Activated CD8-positive, alpha-beta memory T cell treated with anti-CD3 and anti-CD28 coated beads for 24 hours (primary cell): ENCODE results near the gene ELOVL5.
"Not testable (repeated sequence)": the region's sequence is repeated elsewhere in the genome, so short reads cannot be mapped to it uniquely, and the experiment has no call there.

Source experiments
- DNase-seq: peaks from one replicate; pipeline ENCODE4 v3.0.0-alpha.2; 2020

ELOVL5 gene

DNA sequence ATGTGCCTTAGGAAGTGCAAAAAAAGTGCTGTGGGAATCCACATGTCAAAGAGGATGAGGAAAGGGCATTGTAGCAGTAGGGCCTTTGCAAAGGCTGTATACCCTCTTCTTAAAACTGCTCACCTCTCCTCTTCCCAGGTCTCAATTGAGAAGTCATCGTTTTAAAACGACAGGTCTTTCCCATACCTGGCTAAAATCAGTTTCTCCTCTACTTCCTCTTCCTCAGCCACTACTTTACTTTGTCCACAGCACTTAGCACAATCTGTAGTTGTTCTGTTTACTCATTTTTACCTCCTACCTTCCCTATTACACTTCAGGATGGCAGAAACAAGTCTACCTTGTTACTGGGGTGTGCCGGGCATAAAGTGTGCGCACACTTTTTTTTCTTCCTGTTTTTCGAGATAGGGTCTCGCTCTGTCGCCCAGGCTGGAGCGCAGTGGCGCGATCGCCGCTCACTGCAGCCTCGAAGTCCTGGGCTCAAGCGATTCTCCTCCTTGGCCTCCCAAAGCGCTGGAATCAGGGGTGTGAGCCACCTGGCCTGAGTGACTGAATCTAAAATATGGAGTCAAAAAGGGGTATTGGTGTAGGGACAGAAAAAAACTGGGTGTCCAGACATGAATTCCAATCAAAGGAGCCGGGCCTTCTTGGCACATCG is 9.8 kb upstream of the ELOVL5 start:
- DNase-seq, result no peak

DNA sequence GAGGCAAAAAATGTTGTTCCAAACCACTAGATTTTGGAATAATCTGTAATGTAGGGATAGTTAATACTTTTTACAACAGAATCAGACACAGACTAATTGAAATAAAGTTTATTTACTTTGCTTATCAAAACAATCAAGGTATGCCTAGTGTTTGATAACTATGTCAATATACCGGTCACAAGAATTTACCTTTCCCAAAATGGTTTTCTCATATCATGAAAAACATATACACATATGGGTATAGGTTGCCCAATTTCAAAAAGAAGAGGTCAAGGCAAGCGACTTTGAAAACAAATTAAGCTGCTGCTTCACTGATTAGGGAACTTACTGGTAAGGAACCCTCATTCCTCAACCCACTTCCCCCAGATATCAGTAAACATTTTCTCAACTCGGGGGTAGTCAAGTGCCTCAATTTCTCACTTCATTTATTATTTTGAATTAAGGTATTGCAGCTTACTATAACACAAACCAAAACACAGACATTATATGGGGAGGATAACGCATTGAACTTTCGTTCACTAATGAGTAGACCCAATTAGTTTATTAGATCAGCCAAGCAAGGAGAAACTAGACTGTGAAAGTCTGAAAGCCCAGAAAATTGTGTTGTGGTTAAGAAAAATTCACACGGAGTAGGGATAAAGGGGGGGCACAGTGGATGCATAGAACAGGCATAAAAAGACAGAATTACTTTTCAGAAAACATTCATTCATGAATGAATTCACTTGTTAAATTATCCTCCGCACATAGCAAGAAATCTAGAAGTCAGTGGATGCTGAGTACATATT is 9.0 kb upstream of the ELOVL5 start:
- DNase-seq, result no peak

DNA sequence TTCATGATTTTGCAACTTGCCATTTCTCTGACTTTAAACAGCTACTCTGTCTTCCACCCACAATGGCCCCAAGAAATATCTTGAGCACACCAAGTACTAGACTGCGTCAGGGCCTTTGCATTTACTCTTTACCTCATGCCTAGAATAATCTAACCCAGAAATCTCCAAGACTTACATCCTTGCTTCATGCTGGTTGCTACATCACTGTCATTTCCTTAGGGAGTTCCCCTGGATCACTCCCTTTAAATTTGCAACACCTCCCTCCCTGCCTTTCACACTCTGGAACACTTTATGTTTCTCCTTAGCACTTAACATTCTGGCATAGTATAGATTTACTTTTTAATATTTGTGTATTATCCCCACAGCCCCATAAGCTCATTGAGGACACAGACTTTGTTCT is 4.9 kb upstream of the ELOVL5 start:
- DNase-seq, result no peak

DNA sequence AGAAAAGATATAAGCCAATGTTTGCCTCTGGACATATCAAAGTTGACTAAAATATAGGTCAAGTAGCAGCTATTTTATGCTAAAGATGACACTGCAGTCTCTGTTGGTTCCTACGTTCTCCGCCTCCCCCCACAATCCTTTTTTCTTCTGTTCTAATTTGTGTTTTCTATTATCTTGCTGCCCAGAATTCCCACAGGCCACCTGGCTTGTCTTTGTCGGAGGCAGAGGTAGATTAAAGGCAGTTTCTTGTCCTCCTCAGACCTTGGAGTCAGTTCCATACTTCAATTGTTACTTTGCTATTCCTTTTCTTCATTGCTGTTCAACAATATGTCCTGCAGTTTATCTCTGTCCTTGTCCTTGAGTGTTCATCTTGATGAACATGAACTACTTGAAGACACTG is 3.6 kb upstream of the ELOVL5 start:
- DNase-seq, result no peak

DNA sequence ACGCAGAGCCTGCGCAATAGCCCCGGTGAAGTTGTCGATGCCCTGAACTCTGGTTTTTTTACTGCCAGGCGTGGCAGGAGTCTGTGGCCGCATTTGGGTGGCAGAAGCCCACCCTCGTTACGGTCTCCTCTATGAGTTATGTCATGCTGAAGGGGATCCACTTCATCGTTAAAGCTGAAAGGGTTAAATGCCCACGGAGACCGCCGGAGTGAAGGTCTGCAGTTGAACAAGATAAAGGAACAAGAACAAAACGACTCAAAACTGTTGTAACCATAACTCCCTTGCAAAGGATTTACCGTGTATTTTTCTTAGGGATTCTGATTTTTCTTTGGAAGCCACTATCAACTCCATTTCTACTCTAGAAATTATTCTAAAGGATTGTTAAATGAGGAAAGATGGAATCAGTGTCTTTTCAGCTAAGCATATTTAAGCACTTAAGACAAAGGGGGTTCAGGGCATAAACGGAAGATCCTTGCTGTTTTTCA is 501 bp upstream of the ELOVL5 start:
- DNase-seq, result no peak

DNA sequence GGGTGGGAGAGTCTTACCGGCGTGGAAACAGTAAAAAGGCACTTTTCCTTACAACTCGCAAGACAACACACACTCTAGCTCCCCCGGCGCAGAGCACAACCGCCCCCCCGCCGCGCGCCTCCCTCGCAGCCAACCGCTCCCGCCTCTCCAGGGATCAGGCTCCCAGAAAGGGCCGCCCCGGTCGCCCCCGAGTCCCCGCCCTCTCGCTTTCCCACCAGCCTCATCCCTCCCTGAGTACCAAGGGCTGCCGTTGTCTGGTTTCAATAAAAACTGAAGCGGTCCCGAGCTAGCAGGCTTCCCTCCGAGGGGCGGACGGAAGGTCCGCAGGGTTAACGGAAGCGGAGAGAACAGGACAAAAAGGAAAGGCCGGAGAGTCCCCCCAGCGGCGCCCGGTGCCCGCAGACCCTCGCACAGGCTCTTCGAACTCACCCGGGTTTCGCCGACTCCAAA is 804 bp downstream of the ELOVL5 start:
- peak; percentile 77 for DNase-seq

DNA sequence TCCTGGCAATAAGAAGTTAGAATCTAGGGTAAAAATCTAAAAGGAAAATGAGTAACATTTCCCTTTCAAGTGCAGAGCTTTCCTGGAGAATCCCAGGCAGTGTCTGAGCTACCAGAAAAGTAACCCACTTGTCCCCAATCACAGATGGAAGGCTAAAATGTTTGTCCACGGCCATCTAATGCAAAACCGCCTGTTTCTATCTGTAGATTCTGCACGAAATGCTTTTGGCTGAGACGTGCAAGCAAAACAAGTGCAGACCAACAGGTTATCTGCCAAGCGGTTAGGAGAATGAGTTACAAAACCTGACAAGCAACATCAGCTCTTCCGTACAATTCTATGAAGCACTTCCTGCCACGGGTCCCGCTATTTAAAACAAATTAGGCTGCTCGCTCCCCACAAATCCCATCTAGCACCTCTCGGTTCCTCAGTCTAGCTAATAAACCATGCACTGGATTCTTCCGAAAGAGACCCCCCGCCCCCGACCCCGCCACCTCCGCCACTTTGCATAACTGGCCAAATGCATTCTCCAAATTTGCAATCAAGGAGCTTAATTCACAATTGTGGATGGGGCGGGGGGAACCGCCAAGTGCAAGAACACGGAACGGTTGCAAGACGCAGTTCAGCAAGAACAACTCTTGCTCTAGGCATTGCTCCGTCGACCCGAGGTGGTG is 1.4 kb downstream of the ELOVL5 start:
- peak; percentile 66 for DNase-seq

DNA sequence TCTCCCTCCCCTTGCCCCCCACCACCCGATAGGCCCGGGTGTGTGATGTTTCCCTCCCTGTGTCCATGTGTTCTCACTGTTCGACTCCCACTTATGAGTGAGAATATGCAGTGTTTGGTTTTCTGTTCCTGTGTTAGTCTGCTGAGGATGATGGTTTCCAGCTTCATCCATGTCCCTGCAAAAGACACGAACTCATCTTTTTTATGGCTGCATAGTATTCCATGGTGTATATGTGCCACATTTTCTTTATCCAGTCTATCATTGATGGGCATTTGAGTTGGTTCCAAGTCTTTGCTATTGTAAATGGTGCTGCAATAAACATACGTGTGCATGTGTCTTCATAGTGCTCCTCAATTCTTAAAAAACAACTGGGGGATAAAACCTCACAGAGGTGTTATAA is 2.7 kb downstream of the ELOVL5 start:
- DNase-seq, result not testable (repeated sequence)

DNA sequence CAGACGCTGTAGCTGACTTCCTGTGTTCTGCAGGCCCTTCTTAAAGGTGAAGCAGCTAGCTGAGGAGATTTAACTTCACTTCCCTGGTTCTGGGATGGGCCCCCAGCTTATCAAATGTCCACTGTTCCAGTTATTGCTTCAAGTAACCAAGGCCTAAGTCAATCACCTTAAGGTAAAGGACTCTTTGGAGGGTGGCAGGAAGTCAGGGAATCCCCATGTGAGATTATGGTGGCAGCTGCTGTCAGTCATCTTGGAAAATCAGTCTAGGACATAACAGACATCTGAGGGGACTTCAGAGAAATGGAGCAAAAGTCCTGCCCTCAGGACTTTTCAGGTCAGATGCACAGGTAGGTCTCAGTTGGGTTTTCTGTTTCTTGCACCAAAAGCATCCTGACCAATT is 3.8 kb downstream of the ELOVL5 start:
- DNase-seq, result no peak

DNA sequence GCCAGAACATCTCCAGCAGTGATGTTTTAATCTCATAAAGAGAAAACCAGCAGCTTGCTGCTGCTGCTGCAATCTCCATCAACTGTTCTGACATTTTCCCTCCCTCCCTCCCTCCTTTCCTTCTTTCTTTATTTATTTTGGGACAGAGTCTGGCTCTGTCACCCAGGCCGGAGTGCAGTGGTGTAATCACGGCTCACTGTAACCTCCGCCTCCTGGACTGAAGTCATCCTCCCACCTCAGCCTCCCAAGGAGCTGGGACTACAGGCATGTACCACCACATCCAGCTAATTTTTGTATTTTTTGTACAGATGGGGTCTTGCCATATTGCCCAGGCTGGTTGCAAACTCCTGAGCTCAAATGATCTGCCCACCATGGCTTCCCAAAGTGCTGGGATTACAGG is 5.7 kb downstream of the ELOVL5 start:
- no peak for DNase-seq

DNA sequence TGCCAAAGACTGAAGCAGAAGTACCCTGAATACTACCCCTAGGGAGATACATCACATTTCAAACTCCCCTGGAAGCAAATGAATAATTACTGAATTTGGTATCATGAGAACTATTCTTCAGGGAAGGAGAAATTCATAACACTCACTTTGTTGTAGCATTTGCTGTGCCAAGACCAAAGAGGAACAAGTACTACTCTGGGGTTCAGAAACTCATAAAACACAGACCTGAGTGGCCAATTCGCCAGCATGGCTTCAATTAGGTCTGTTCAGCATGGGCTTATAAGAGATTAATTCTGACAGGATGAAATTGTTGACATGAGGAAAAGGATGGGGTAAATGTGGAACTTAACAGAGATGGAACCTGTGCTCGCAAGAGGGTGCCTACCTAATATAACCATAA is 6.5 kb downstream of the ELOVL5 start:
- DNase-seq, result no peak

DNA sequence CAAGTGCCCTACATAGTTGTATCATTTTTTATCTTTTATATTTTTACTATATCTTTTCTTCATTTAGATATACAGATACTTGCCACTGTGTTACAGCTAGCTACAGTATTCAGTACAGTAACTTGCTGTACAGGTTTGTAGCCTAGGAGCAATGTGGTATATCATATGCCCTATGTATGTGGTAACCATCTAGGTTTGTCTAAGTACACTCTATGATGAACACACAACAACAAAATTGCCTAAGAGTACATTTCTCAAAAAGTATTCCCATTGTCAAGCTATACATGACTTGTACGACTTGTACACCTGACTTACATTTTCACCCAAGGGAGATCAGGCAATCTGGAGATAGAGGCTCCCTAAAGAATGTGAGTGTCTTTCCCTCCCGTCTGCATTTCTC is 8.2 kb downstream of the ELOVL5 start:
- DNase-seq, result no peak

DNA sequence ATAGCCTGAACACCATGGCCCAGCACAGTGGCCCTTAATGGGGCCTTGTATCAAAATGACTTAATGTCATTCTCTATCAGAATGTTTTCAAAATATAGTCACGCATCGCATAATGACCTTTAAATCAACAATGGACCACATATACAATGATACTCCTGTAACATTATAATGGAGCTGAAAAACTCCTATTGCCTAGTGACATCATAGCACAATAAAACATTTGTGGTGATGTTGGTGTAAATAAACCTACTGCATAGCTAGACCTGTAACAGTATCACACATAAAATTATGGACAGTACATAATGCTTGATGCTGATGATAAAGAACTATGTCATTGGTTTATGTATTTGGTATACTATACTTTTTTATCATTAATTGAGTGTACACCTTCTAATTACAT is 9.3 kb downstream of the ELOVL5 start:
- no peak for DNase-seq

DNA sequence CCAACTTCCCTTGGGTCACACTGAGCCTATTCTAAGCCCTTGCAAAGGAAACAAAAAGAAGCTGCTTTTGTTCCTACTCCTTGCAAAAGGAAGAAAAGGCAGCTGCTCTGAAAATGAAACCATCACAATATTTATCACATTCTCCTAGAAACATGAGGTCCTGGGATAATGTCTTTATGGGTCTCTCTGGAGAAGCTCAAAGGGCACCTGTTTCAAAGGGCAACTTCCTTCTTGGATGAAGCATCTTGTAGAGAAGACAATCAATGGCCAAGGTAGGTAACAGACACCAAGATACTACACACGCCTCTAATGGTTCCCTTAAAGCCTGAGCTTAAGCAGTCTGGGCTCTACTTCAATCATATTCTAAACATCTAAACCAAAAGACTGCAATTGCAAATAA is 10.4 kb downstream of the ELOVL5 start:
- DNase-seq, result no peak

DNA sequence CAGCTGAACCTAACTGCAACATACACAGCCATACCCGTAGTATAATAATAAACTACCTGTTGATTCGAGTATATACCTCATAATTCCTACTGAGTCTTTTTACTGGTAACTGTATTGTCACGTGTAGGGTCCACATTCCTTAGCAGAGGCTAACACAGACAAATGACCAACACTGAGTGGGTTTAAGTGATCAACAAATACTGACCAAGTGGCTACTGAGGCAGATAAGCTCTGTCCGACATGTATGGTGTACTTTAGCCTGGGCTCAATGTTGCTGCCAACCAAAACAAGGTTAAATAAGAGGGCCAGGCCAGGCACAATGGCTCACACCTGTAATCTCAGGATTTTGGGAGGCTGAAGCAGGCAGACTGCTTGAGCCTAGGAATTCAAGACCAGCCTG is 12.7 kb downstream of the ELOVL5 start:
- no peak for DNase-seq

DNA sequence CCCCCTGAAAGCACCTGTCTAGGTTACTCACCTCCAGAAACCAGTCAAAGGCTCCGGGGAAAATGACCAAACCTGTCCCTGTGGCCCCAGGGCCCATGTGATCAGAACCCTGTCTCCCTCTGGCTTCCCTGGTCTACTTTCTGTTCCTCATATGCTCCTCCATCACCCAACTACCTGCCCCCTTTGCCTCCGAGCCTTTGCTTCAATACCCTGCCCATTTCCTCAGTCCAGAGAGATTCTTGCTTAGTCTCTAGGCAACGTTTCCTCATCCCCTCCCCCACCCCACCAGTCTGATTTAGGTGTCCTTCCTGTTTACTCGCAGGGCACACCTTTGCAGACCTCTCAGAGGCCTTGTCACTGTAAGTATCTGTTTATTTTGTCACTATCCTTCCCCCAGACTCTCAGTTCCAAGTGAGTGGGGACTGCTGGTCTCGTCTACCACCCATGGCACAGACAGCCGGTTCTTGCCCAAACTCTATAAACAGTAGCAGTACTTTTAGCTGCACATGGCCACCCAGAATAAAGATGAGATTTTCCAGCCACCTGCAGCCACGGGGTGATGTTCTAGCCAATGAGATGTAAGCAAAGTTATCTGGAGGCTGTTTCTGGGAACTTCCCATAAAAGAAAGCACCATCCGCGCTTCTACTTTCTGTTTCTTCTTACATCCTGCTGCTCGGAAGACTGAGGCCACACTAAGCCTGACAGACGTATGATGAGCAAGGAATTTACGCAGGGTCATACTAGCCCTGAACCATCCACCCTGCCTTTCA is 13.3 kb downstream of the ELOVL5 start:
- peak; percentile 84 for DNase-seq

DNA sequence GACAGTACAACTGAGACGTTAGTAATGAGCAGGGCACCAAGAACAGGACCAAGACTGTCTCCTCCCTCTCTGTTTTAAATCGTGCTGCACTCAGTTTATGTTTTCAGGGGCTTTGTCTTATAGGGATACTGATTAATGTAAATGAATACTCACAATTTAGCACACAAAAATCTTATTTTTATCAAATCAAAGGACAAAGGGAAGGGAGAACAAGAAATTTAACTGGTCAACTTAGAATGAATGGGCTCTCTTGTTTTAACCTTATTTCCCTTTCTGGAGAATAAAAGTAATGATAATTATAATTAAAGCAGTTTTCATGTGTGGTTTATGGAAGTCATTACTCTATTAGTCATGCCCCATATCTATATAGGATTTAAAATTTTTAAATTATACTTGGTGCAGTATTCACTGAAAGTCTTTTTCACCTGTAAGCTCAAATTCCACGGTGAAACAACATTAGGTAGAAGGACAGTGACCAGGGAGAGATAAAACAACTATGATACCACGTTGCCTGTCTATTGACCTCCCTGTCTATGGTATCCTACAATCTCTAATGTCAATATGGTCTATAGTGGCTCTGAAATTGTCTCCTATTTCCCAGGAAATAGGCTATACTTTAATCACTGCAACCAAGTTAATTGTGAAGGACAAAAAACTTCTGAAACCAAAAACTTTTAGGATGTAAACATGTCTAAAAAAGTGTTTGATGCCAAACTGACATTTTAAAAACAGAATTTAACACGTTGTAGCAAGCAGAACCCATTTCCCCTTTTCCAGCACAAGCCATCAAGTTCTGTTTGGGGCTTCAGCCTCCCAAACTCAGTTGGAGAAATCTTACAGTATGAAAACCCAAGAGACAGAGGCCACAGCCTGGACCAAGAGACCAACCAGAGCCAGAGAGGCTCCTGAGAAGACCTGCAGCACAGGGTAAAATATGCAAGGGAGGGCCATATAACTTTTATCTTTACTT is 15.0 kb downstream of the ELOVL5 start:
- no peak for DNase-seq

DNA sequence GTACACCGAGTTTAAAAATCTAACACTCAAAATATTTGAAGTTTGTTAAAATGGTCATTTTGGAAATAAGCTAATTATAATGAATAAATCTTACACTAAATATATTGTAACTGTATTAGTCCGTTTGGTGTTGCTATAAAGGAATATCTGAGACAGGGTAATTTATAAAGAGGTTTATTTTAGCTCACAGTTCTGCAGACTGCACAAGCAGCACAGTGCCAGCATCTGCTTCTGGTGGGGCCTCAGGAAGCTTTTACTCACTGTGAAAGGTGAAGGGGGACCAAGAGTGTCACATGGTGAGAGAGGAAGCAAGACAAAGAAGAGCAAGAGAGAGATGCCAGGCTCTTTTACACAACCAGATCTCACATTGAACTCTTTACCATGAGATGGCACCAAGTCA is 17.1 kb downstream of the ELOVL5 start:
- DNase-seq, result no peak

DNA sequence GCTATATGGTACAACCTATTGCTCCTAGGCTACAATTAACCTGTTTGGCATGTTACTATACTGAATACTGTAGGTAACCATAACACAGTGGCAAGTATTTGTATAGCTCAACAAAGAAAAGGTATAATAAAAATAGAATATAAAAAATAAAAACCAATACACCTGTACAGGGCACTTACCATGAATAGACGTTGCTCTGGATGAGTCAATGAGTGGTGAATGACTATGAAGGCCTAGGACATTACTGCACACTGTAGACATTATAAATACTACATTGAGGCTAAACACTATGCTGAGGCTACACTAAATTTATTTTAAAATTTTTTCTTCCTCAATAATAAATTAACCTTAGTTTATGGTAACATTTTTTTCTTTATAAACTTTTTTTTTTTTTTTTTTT is 18.6 kb downstream of the ELOVL5 start:
- no peak for DNase-seq

DNA sequence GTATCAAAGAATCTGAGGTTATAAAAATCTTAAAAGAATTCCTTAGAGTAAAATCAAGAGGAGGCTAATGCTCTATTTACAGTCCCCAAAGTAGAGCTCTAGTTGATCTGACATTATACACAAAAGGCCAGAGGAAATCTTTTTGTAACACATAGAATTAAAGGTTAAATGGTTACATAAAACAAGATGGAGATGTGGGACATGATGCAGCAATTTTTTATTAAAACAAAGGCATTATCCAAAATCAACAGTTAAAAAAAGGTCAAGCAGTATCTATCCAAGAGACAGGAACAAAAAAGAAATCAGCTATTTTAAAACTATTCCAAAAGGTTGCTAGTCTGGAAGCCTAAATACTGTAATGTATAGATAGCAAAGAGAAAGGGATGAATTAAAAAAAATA is 20.4 kb downstream of the ELOVL5 start:
- no peak for DNase-seq

DNA sequence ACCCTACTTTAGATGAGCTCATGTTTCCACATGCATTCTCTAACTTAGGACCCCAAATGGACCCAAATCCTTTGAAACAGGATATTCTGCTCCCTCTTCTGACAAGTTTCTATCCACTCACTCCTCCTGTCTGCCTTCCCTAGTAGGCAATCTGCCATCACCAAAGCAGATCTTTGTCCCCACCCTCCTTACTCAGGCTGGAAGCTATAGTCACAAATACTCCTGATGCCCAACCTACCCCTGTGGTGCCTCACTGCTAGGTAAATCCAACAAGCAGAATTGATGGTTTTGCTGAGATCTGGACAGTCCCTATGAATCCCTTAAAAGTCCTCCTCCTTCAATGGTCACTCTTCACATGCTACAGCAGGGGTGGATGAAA is 21.7 kb downstream of the ELOVL5 start:
- no peak for DNase-seq
